ENCODE data around the gene PIKFYVE. TPM values are rescaled to one million over a fixed set of nuclear protein-coding genes. Genes with fewer than 3 reads are reported as not detected.

Gene PIKFYVE
- total and polyA plus RNA-seq, 11 donors, result 4.2 to 31.4 (median 20.2) TPM

GRCh38 chr2:208274748-208275147 lies 8.7 kb downstream of the PIKFYVE start:
- peaks cover 0 to 89% (median 82%) of the 10 kb centered on the region in 9 donors for H3K36me3 ChIP-seq
- TF ChIP-seq CTCF (IDR thresholded peaks at IDR 0.05), result no peak
- no peak for TF ChIP-seq POLR2A (IDR thresholded peaks at IDR 0.05)
- no peak for ATAC-seq

GRCh38 chr2:208278549-208278948 lies 12.5 kb downstream of the PIKFYVE start:
- peaks cover 0 to 100% (median 97%) of the 10 kb centered on the region in 9 donors for H3K36me3 ChIP-seq
- H3K27me3 ChIP-seq, result no peaks in the 10 kb centered on the region
- peaks cover 0 to 7% (median 0%) of the 10 kb centered on the region in 12 donors for H3K9me3 ChIP-seq
- TF ChIP-seq CTCF (IDR thresholded peaks at IDR 0.05) (no peak), POLR2A (IDR thresholded peaks at IDR 0.05) (no peak)
- DNase-seq (no peak), ATAC-seq (no peak)
- H3K4me3 ChIP-seq, result no peak overlapping the region
- no peak overlapping the region for H3K27ac ChIP-seq
- peaks cover 0 to 7% (median 0%) of the 10 kb centered on the region in 12 donors for H3K4me1 ChIP-seq
- 99 to 100% (median 99%) methylated on average over 2 of the region's 2 CpGs for WGBS, 4 donors
- intact Hi-C loops (cut with DNase I), result no loop called here

More at GRCh38 chr2:208274748-208275147, 8.7 kb downstream of the PIKFYVE start:
- Histone ChIP-seq H3K9me3 (peaks cover 0 to 7% (median 0%) of the 10 kb centered on the region in 12 donors), H3K27ac (no peak overlapping the region), H3K4me3 (no peak overlapping the region), H3K4me1 (no peaks in the 10 kb centered on the region), H3K27me3 (no peaks in the 10 kb centered on the region)
- no peak for DNase-seq
- intact Hi-C loops (cut with DNase I), result loop anchor here in 1 of 10 donors (5.0 kb wide), 1 partner anchor 38 kb away; no protein-coding TSS in a partner anchor

- ATAC-seq (no peak), DNase-seq (no peak)
- TF ChIP-seq POLR2A (IDR thresholded peaks at IDR 0.05), result no peak
- TF ChIP-seq CTCF (IDR thresholded peaks at IDR 0.05), result no peak
- intact Hi-C loops (cut with DNase I), result no loop called here
- 95 to 99% (median 97%) methylated on average over 2 of the region's 2 CpGs for WGBS, 4 donors
- Histone ChIP-seq H3K27me3 (no peaks in the 10 kb centered on the region), H3K36me3 (peaks cover 0 to 100% (median 97%) of the 10 kb centered on the region in 9 donors), H3K27ac (no peak overlapping the region), H3K4me1 (peaks cover 0 to 7% (median 0%) of the 10 kb centered on the region in 12 donors), H3K9me3 (peaks cover 0 to 7% (median 0%) of the 10 kb centered on the region in 12 donors), H3K4me3 (no peak overlapping the region)
Observed at GRCh38 chr2:208279236-208279635, 13.2 kb downstream of the PIKFYVE start.

GRCh38 chr2:208280234-208280633 lies 14.2 kb downstream of the PIKFYVE start:
- DNase-seq, result no peak

More at GRCh38 chr2:208280234-208280633, 14.2 kb downstream of the PIKFYVE start:
- Histone ChIP-seq H3K4me1 (peaks cover 0 to 7% (median 0%) of the 10 kb centered on the region in 12 donors), H3K4me3 (no peak overlapping the region), H3K27ac (no peak overlapping the region), H3K9me3 (peaks cover 0 to 7% (median 0%) of the 10 kb centered on the region in 12 donors), H3K27me3 (no peaks in the 10 kb centered on the region), H3K36me3 (peaks cover 0 to 100% (median 92%) of the 10 kb centered on the region in 9 donors)
- no peak for TF ChIP-seq CTCF (IDR thresholded peaks at IDR 0.05)
- TF ChIP-seq POLR2A (IDR thresholded peaks at IDR 0.05), result no peak
- WGBS, 4 donors, result 92 to 95% (median 94%) methylated on average over 2 of the region's 2 CpGs
- intact Hi-C loops (cut with DNase I), result loop anchor here in 1 of 10 donors (10.0 kb wide), 1 partner anchor 55 kb away; no protein-coding TSS in a partner anchor
- ATAC-seq, result no peak

All from heart left ventricle (tissue), 16 donors.